Ascending aorta (tissue), 2 donors: ENCODE results near the gene STK17A. TPM values are rescaled to one million over a fixed set of nuclear protein-coding genes. Genes with fewer than 3 reads are reported as not detected.

Experiments
- DNase-seq, 2 donors: peaks; one replicate each; pipeline ENCODE4 v3.0.0-alpha.2; 2019; ENCODE audit warnings: low spot score in 2 of 2
- H3K27ac ChIP-seq, 2 donors: fragments of 200-600 bp; sonication (generic); one replicate each; pipeline ENCODE4 v1.5.1; 2016 to 2017; ENCODE audit warnings: mild to moderate bottlenecking in 1 of 2
- H3K27me3 ChIP-seq: fragments of 200-600 bp; sonication (generic); one replicate; pipeline ENCODE4 v1.5.1; 2017
- H3K36me3 ChIP-seq, 2 donors: fragments of 200-600 bp; sonication (generic); one replicate each; pipeline ENCODE4 v1.5.1; 2016
- H3K4me1 ChIP-seq, 2 donors: fragments of 200-600 bp; sonication (generic); one replicate each; pipeline ENCODE4 v1.5.1; 2016 to 2017; ENCODE audit warnings: mild to moderate bottlenecking in 1 of 2
- H3K4me3 ChIP-seq, 2 donors: fragments of 200-600 bp; sonication (generic); one replicate each; pipeline ENCODE4 v1.5.1; 2016 to 2017; ENCODE audit warnings: mild to moderate bottlenecking in 1 of 2
- H3K9me3 ChIP-seq, 2 donors: fragments of 200-600 bp; sonication (generic); one replicate each; pipeline ENCODE4 v1.5.1; 2016
- intact Hi-C: fragments of 100-400 bp; cut with DNase I; formaldehyde crosslinking; loops from one replicate; pipeline ENCODE4 v1.15.1; 2023
- total RNA-seq: library from RNA; depleted of rRNA; stranded (reverse); fragments of >200 nt; gene quantifications from one replicate; pipeline ENCODE4 v1.1.0, GENCODE V29; 2016
- TF ChIP-seq, protein P1 (sequence below), 3 experiments: fragments of 200-600 bp in 2 of 3; fragments of 450-650 bp in 1 of 3; sonication (generic) in 2 of 3; IDR thresholded peaks; one replicate each; pipeline ENCODE4 v1.5.1; 2016 to 2019; ENCODE audit warnings: antibody characterized with exemption in 3 of 3, mild to moderate bottlenecking in 1 of 3, moderate library complexity in 1 of 3

The STK17A gene
- total RNA-seq, result 9.6 TPM

GRCh38 chr7:43582503-43583423 is at the start of gene STK17A:
TSS of gene STK17A (plus strand) at chr7:43583108. CDS start at chr7:43583244, 136 bp downstream.
- Histone ChIP-seq H3K27me3 (no peaks in the 10 kb centered on the region), H3K4me1 (peaks cover 0 to 10% of the 10 kb centered on the region in 2 donors), H3K4me3 (peak within 1 kb of the TSS; percentile 83 to 89), H3K27ac (peak within 1 kb of the TSS; percentile 92 to 98), H3K36me3 (no peaks in the 10 kb centered on the region), H3K9me3 (no peaks in the 10 kb centered on the region)
- intact Hi-C loops, result loop anchor here (1.0 to 10.0 kb wide), 7 partner anchors 66 to 648 kb away; partner anchors contain the start of genes MRPL32, PSMA2 and UBE2D4
- DNase-seq, result peak; percentile 74 to 96
- TF ChIP-seq, protein P1, sequence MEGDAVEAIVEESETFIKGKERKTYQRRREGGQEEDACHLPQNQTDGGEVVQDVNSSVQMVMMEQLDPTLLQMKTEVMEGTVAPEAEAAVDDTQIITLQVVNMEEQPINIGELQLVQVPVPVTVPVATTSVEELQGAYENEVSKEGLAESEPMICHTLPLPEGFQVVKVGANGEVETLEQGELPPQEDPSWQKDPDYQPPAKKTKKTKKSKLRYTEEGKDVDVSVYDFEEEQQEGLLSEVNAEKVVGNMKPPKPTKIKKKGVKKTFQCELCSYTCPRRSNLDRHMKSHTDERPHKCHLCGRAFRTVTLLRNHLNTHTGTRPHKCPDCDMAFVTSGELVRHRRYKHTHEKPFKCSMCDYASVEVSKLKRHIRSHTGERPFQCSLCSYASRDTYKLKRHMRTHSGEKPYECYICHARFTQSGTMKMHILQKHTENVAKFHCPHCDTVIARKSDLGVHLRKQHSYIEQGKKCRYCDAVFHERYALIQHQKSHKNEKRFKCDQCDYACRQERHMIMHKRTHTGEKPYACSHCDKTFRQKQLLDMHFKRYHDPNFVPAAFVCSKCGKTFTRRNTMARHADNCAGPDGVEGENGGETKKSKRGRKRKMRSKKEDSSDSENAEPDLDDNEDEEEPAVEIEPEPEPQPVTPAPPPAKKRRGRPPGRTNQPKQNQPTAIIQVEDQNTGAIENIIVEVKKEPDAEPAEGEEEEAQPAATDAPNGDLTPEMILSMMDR (IDR thresholded peaks at IDR 0.05), result peak; percentile 100

GRCh38 chr7:43533801-43534479 is 49.0 kb upstream of the STK17A start:
- no peak for DNase-seq
- H3K4me1 ChIP-seq, result no peaks in the 10 kb centered on the region
- no peaks in the 10 kb centered on the region for H3K36me3 ChIP-seq
- no peaks in the 10 kb centered on the region for H3K27me3 ChIP-seq
- H3K9me3 ChIP-seq, result no peaks in the 10 kb centered on the region
- no peak overlapping the region for H3K4me3 ChIP-seq
- intact Hi-C loops, result no loop called here
- TF ChIP-seq, protein P1 (IDR thresholded peaks at IDR 0.05), result no peak
- H3K27ac ChIP-seq, result peak overlapping the region in 1 of 2 donors; percentile 11

DNA sequence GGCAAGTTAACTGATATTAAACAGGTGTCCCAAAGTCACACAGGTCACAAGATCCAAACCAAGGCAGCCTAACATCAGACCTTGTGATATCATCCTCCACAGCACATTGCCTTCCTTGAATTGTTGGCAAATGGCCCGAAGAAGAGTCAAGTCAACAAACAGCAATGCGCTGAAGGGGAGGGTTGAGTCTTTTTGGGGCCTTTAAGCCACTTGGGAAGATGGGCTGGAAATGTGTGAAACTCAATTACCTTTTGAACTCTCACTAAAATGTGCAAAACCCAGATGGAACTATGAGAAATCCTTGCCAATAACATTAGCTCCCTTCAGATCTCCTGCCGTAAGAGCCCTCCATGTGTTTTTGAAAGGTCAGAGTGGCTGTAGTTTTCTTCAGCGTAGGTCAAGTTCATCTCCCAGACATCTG is 47.9 kb upstream of the STK17A start:
- TF ChIP-seq, protein P1 (IDR thresholded peaks at IDR 0.05), result no peak
- Histone ChIP-seq H3K27me3 (no peaks in the 10 kb centered on the region), H3K9me3 (no peaks in the 10 kb centered on the region), H3K4me1 (no peaks in the 10 kb centered on the region), H3K4me3 (no peak overlapping the region), H3K27ac (no peak overlapping the region), H3K36me3 (no peaks in the 10 kb centered on the region)
- no peak for DNase-seq
- intact Hi-C loops, result no loop called here

DNA sequence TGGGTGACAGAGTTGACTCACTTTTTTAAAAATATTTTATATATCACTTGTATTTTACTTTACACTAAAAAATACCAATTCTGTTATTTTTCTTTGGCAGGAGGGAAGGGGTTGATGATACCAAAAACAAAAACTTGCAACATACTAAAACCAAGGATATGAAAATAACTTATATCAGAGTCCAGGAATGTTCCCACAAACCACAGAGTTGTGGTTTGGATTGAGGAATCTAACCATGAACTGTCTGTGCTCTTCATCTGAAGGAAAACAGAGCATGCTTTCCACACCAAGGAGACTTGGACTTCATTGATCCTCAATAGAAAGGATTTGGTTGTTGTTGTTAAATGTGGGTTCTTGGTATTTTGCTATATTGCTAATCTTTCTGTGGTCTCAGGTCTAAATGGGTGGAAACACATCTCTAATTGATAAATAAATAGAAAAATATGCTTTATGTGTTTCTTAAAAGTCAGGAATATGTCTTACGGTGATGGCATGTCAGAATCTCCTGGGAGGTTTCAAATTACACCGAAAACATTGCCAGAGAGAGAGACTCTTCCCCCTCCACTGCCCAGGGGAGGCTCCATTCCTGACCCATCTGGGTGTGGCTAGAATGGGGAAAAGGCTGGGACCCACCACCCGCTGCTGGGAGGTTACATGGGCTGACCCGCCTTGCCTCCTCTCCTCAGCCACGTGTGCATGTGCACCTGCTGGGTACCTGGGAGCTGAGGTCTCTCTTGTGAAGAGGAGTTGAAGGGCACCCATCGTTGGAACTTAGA is 46.9 kb upstream of the STK17A start:
- Histone ChIP-seq H3K27ac (no peak overlapping the region), H3K27me3 (no peaks in the 10 kb centered on the region), H3K4me3 (no peak overlapping the region), H3K9me3 (no peaks in the 10 kb centered on the region), H3K36me3 (no peaks in the 10 kb centered on the region), H3K4me1 (no peaks in the 10 kb centered on the region)
- no peak for DNase-seq
- intact Hi-C loops, result no loop called here
- TF ChIP-seq, protein P1 (IDR thresholded peaks at IDR 0.05), result no peak

- Histone ChIP-seq H3K36me3 (no peaks in the 10 kb centered on the region), H3K27ac (no peak overlapping the region), H3K27me3 (no peaks in the 10 kb centered on the region), H3K4me1 (no peaks in the 10 kb centered on the region), H3K9me3 (no peaks in the 10 kb centered on the region), H3K4me3 (no peak overlapping the region)
- TF ChIP-seq, protein P1 (IDR thresholded peaks at IDR 0.05), result no peak
- DNase-seq, result no peak
- intact Hi-C loops, result no loop called here
Measured at GRCh38 chr7:43536773-43537172, 46.1 kb upstream of the STK17A start.
